Breast epithelium (tissue), 4 donors: ENCODE measurements around the gene ULK4. TPM values are rescaled to one million over a fixed set of nuclear protein-coding genes. Genes with fewer than 3 reads are reported as not detected.

Experiments used
- DNase-seq, 2 donors: peaks; one replicate each; pipeline ENCODE4 v3.0.0-alpha.2; 2019; ENCODE audit warnings: low spot score in 2 of 2
- H3K27ac ChIP-seq, 2 donors: fragments of 200-600 bp; sonication (generic) in 1 of 2; one replicate each; pipeline ENCODE4 v1.5.1; 2016 to 2019; ENCODE audit warnings: mild to moderate bottlenecking in 1 of 2
- H3K27me3 ChIP-seq, 2 donors: fragments of 200-600 bp; sonication (generic) in 1 of 2; one replicate each; pipeline versions ENCODE4 v1.5.1 to v1.6.0; 2017 to 2019; ENCODE audit warnings: control low read depth in 1 of 2, mild to moderate bottlenecking in 1 of 2
- H3K36me3 ChIP-seq: fragments of 200-600 bp; one replicate; pipeline ENCODE4 v1.5.1; 2019
- H3K4me1 ChIP-seq, 2 donors: fragments of 200-600 bp; sonication (generic); one replicate each; pipeline ENCODE4 v1.5.1; 2016 to 2019; ENCODE audit warnings: control low read depth in 1 of 2
- H3K4me3 ChIP-seq, 3 donors: fragments of 200-600 bp; sonication (generic); 1 replicate in 2 of 3; 2 replicates in 1 of 3; pipeline ENCODE4 v1.5.1; 2016 to 2019; ENCODE audit warnings: mild to moderate bottlenecking in 3 of 3, moderate library complexity in 2 of 3
- H3K9me3 ChIP-seq, 2 donors: fragments of 200-600 bp; sonication (generic) in 1 of 2; one replicate each; pipeline ENCODE4 v1.5.1; 2016 to 2019; ENCODE audit warnings: control low read depth in 1 of 2
- CTCF ChIP-seq, 3 donors: fragments of 450-650 bp; IDR thresholded peaks; one replicate each; pipeline ENCODE4 v1.5.1; 2016 to 2017; ENCODE audit warnings: antibody characterized with exemption in 3 of 3, mild to moderate bottlenecking in 3 of 3, moderate library complexity in 3 of 3
- POLR2A ChIP-seq: fragments of 450-650 bp; IDR thresholded peaks from one replicate; pipeline ENCODE4 v1.6.1; 2016; ENCODE audit warnings: antibody characterized with exemption, mild to moderate bottlenecking, moderate library complexity
- POLR2AphosphoS5 ChIP-seq, 3 donors: sonication (generic); formaldehyde crosslinking; IDR thresholded peaks; one replicate each; pipeline ENCODE4 v1.6.1; 2017; ENCODE audit warnings: antibody characterized with exemption in 3 of 3
- intact Hi-C: fragments of 100-400 bp; cut with DNase I; formaldehyde crosslinking; loops from one replicate; pipeline ENCODE4 v1.15.1; 2023; ENCODE audit warnings: low total_unique reads
- total RNA-seq, 3 donors: library from RNA; depleted of rRNA; stranded (reverse); fragments of >200 nt; gene quantifications; one replicate each; pipeline ENCODE4 v1.1.0, GENCODE V29; 2016

ULK4 gene
- total RNA-seq, 3 donors from 2014 or later, result 23.0 to 52.8 (median 31.8) TPM

GRCh38 chr3:41331041-41331440, 630.9 kb downstream of the ULK4 start:
- Histone ChIP-seq H3K4me3 (no peak overlapping the region), H3K27ac (no peak overlapping the region), H3K27me3 (no peaks in the 10 kb centered on the region), H3K4me1 (no peaks in the 10 kb centered on the region), H3K9me3 (no peaks in the 10 kb centered on the region), H3K36me3 (no peaks in the 10 kb centered on the region)
- TF ChIP-seq POLR2AphosphoS5 (IDR thresholded peaks at IDR 0.05) (no peak), POLR2A (no peak), CTCF (IDR thresholded peaks at IDR 0.05) (no peak)
- DNase-seq, result no peak
- intact Hi-C loops, result no loop called here

- TF ChIP-seq POLR2A (no peak), POLR2AphosphoS5 (IDR thresholded peaks at IDR 0.05) (no peak), CTCF (IDR thresholded peaks at IDR 0.05) (no peak)
- Histone ChIP-seq H3K9me3 (no peaks in the 10 kb centered on the region), H3K27me3 (no peaks in the 10 kb centered on the region), H3K4me3 (no peak overlapping the region), H3K4me1 (no peaks in the 10 kb centered on the region), H3K36me3 (no peaks in the 10 kb centered on the region), H3K27ac (no peak overlapping the region)
- intact Hi-C loops, result no loop called here
- no peak for DNase-seq
Observed at GRCh38 chr3:41330465-41330864, 631.4 kb downstream of the ULK4 start.

DNA sequence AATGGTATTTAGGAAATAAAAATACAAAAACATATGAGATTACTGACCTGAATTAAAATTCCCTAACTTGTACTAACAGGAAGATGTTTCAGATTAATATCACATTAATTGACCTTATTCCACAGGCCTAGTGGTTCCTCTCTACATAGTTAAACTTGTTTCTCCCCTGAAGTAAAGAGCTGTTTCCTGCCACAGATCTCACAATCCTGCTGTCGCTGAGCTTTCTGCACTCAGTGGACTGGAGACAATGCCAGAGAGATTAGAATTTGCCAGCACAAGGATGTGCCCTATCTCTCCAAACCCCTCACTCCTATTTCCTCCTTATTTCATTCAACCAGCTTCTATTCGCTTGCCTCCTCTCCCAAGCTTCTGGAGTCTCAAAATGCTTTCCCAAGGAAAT, 632.0 kb downstream of the ULK4 start:
- no peak overlapping the region for H3K27ac ChIP-seq
- no peaks in the 10 kb centered on the region for H3K4me1 ChIP-seq
- no peak overlapping the region for H3K4me3 ChIP-seq
- H3K36me3 ChIP-seq, result no peaks in the 10 kb centered on the region
- DNase-seq, result no peak
- TF ChIP-seq CTCF (IDR thresholded peaks at IDR 0.05), result no peak
- TF ChIP-seq POLR2AphosphoS5 (IDR thresholded peaks at IDR 0.05), result no peak
- TF ChIP-seq POLR2A, result no peak
- intact Hi-C loops, result no loop called here
- H3K27me3 ChIP-seq, result no peaks in the 10 kb centered on the region
- no peaks in the 10 kb centered on the region for H3K9me3 ChIP-seq

DNA sequence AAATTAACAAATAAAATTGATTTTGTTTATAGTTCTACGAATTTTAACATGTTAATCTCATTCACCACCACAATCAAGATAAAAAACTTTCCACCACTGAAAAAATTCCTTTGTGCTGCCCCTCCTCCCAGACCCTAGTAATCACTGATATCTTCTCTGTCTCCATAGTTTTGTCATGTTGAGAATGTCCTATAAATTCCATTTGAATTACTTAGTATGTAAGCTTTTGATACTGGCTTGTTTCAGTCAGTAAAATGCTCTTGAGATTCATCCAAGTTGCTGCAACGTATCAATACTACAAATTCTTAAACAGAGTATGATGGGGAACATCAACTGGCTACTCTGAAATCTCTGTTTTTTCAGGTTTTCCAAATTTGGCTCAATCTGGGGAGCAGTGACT, 633.0 kb downstream of the ULK4 start:
- no peaks in the 10 kb centered on the region for H3K9me3 ChIP-seq
- H3K27ac ChIP-seq, result no peak overlapping the region
- no peaks in the 10 kb centered on the region for H3K27me3 ChIP-seq
- TF ChIP-seq CTCF (IDR thresholded peaks at IDR 0.05) (no peak), POLR2AphosphoS5 (IDR thresholded peaks at IDR 0.05) (no peak), POLR2A (no peak)
- no peaks in the 10 kb centered on the region for H3K4me1 ChIP-seq
- no peak overlapping the region for H3K4me3 ChIP-seq
- intact Hi-C loops, result no loop called here
- no peaks in the 10 kb centered on the region for H3K36me3 ChIP-seq
- no peak for DNase-seq

DNA sequence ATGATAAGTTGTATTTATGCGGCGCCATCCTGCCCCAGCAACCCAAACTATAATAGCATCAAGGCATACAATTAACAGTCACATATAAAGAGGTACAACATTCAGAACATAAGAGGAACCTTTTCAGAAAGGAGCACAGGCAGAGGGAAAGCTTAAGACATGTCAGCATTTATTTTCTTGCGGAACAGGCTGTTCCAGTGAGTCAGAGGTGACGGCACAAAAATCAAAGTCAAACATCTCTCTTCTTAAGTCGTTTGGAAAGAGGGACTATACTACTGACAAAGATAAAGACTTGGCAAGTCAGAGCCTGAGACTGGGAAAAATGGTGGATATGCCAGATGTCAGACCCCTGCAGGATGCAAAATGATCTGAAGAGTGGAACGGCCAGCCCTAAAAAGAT, 634.2 kb downstream of the ULK4 start:
- no peaks in the 10 kb centered on the region for H3K27me3 ChIP-seq
- no peaks in the 10 kb centered on the region for H3K36me3 ChIP-seq
- H3K9me3 ChIP-seq, result no peaks in the 10 kb centered on the region
- no peak overlapping the region for H3K27ac ChIP-seq
- H3K4me3 ChIP-seq, result no peak overlapping the region
- no peak for DNase-seq
- no peak for TF ChIP-seq CTCF (IDR thresholded peaks at IDR 0.05)
- no peak for TF ChIP-seq POLR2AphosphoS5 (IDR thresholded peaks at IDR 0.05)
- no peak for TF ChIP-seq POLR2A
- intact Hi-C loops, result no loop called here
- no peaks in the 10 kb centered on the region for H3K4me1 ChIP-seq
